ENCODE measurements around the gene ZNF648.
"Not testable (repeated sequence)": the region's sequence is repeated elsewhere in the genome, so short reads cannot be mapped to it uniquely, and the experiment has no call there.

ZNF648 gene

GRCh38 chr1:182050481-182051448, 10.7 kb downstream of the ZNF648 start:
- no peak for TF ChIP-seq CTCF (conservative IDR thresholded peaks at IDR 0.05; ENCODE audit: low read depth, low read length)
- no peak for DNase-seq (ENCODE audit: low read depth)

GRCh38 chr1:182048562-182048961, 12.9 kb downstream of the ZNF648 start:
- no peak for TF ChIP-seq CTCF (conservative IDR thresholded peaks at IDR 0.05; ENCODE audit: low read depth, low read length)
- no peak overlapping the region for H3K4me3 ChIP-seq (ENCODE audit: low read depth, low read length)
- DNase-seq (ENCODE audit: low read depth), result no peak

More at GRCh38 chr1:182050481-182051448, 10.7 kb downstream of the ZNF648 start:
- no peak overlapping the region for H3K4me3 ChIP-seq (ENCODE audit: low read depth, low read length)

GRCh38 chr1:182046763-182047162, 14.7 kb downstream of the ZNF648 start:
- no peak overlapping the region for H3K4me3 ChIP-seq (ENCODE audit: low read depth, low read length)
- DNase-seq (ENCODE audit: low read depth), result no peak
- TF ChIP-seq CTCF (conservative IDR thresholded peaks at IDR 0.05; ENCODE audit: low read depth, low read length), result no peak

- not testable (repeated sequence) for DNase-seq (ENCODE audit: low read depth); H3K4me3 ChIP-seq (ENCODE audit: low read depth, low read length)
Measured at GRCh38 chr1:182045481-182045880, 16.0 kb downstream of the ZNF648 start.

GRCh38 chr1:182041615-182042014, 19.9 kb downstream of the ZNF648 start:
- DNase-seq (ENCODE audit: low read depth), result no peak

GRCh38 chr1:182038220-182038619, 23.3 kb downstream of the ZNF648 start:
- no peak overlapping the region for H3K4me3 ChIP-seq (ENCODE audit: low read depth, low read length)
- DNase-seq (ENCODE audit: low read depth), result no peak
- no peak for TF ChIP-seq CTCF (conservative IDR thresholded peaks at IDR 0.05; ENCODE audit: low read depth, low read length)

More at GRCh38 chr1:182041615-182042014, 19.9 kb downstream of the ZNF648 start:
- TF ChIP-seq CTCF (conservative IDR thresholded peaks at IDR 0.05; ENCODE audit: low read depth, low read length), result no peak
- no peak overlapping the region for H3K4me3 ChIP-seq (ENCODE audit: low read depth, low read length)

- DNase-seq (ENCODE audit: low read depth), result no peak
- TF ChIP-seq CTCF (conservative IDR thresholded peaks at IDR 0.05; ENCODE audit: low read depth, low read length), result no peak
- H3K4me3 ChIP-seq (ENCODE audit: low read depth, low read length), result no peak overlapping the region
Measured at GRCh38 chr1:182035097-182035770, 26.3 kb downstream of the ZNF648 start.

All from choroid plexus epithelial cell (primary cell).